Measurements from ENCODE around the gene SLC16A4.

DNA sequence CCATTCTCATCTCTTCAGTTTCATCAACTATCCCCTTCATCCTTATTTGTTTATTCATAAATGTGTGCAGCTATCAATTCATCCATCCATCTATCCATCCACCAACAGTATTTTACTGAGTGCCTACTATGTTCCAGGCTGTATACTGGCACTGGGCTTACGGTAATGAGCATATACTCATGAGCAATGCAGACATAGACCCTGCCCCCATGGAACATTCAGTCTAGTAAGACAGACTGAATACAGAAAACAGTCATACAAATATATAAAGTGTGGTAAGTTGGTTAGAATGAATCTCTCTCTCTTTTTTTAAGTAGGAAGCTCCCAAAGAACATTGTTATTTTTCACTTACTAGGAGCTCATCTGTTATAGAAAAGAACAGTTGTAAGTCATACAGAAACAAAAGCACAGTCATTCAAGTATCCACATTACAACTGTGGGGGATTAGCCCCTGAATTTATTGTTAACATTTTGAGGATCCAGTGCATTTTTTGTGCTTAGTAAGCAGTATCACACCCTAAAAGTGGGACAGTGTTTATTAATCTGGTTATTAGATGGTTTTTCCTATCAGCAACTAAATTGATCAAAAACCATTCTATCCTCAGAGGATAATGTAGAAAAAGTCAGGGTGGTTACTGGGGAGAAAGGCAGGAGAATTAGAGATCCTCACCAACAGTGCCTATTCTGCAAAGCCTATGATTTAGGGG, 3.6 kb downstream of the SLC16A4 start:
- TF ChIP-seq EP300 (IDR thresholded peaks at IDR 0.05) (no peak), POLR2A (IDR thresholded peaks at IDR 0.05) (no peak)
- TF ChIP-seq, protein P1, sequence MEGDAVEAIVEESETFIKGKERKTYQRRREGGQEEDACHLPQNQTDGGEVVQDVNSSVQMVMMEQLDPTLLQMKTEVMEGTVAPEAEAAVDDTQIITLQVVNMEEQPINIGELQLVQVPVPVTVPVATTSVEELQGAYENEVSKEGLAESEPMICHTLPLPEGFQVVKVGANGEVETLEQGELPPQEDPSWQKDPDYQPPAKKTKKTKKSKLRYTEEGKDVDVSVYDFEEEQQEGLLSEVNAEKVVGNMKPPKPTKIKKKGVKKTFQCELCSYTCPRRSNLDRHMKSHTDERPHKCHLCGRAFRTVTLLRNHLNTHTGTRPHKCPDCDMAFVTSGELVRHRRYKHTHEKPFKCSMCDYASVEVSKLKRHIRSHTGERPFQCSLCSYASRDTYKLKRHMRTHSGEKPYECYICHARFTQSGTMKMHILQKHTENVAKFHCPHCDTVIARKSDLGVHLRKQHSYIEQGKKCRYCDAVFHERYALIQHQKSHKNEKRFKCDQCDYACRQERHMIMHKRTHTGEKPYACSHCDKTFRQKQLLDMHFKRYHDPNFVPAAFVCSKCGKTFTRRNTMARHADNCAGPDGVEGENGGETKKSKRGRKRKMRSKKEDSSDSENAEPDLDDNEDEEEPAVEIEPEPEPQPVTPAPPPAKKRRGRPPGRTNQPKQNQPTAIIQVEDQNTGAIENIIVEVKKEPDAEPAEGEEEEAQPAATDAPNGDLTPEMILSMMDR (IDR thresholded peaks at IDR 0.05), result no peak

All from stomach (tissue), 4 donors.